Transverse colon (tissue), 4 donors: Measurements from ENCODE around the gene TGM3. TPM values are rescaled to one million over a fixed set of nuclear protein-coding genes. Genes with fewer than 3 reads are reported as not detected.

ENCODE experiments used
- DNase-seq: peaks from one replicate; pipeline ENCODE4 v3.0.0-alpha.2; 2019
- H3K27ac ChIP-seq, 4 donors: fragments of 200-600 bp; sonication (generic); 2 replicates each; pipeline ENCODE4 v1.5.1; 2016 to 2018; ENCODE audit warnings: inconsistent platforms in 4 of 4
- H3K27me3 ChIP-seq: fragments of 200-600 bp; sonication (generic); 2 replicates; pipeline ENCODE4 v1.5.1; 2017; ENCODE audit warnings: inconsistent platforms
- H3K36me3 ChIP-seq, 4 donors: fragments of 200-600 bp; sonication (generic); 2 replicates each; pipeline ENCODE4 v1.5.1; 2017 to 2019; ENCODE audit warnings: inconsistent platforms in 4 of 4
- H3K4me1 ChIP-seq, 4 donors: fragments of 200-600 bp; sonication (generic); 2 replicates each; pipeline ENCODE4 v1.5.1; 2017 to 2020; ENCODE audit warnings: inconsistent platforms in 4 of 4
- H3K4me3 ChIP-seq, 4 donors: fragments of 200-600 bp; sonication (generic); 1 replicate in 1 of 4; 2 replicates in 3 of 4; pipeline versions ENCODE4 v1.5.1 to v1.6.1; 2017 to 2019; ENCODE audit warnings: inconsistent platforms in 4 of 4
- H3K9me3 ChIP-seq, 2 donors: fragments of 200-600 bp; sonication (generic); 2 replicates each; pipeline ENCODE4 v1.5.1; 2017 to 2019; ENCODE audit warnings: inconsistent platforms in 2 of 2
- EP300 ChIP-seq: sonication (generic); formaldehyde crosslinking; IDR thresholded peaks from one replicate; pipeline ENCODE4 v1.6.1; 2017; ENCODE audit warnings: antibody characterized with exemption, low read depth
- POLR2A ChIP-seq: fragments of 450-650 bp; IDR thresholded peaks from one replicate; pipeline ENCODE4 v1.6.1; 2016; ENCODE audit warnings: antibody characterized with exemption, mild to moderate bottlenecking, moderate library complexity
- POLR2AphosphoS5 ChIP-seq, 3 donors: sonication (generic); formaldehyde crosslinking; IDR thresholded peaks; one replicate each; pipeline ENCODE4 v1.6.1; 2016; ENCODE audit warnings: antibody characterized with exemption in 3 of 3
- WGBS, 2 donors: methylation state at CpG; one replicate each; pipeline ENCODE4 v1.1.5; 2018; ENCODE audit warnings: low coverage in 1 of 2; 5-methylcytosine and 5-hydroxymethylcytosine counted together
- in situ Hi-C, 4 donors: fragments of 200-750 bp; cut with MboI; loops; one replicate each; pipeline versions ENCODE4 v1.15.0 to v1.15.1; 2017; ENCODE audit warnings: low sequenced_read_pairs in 3 of 4, low pct_ligation_motif_present in 1 of 4, low pct_unique_long_range_greater_than_20kb in 1 of 4
- intact Hi-C: fragments of 100-400 bp; cut with DNase I; formaldehyde crosslinking; loops from one replicate; pipeline ENCODE4 v1.15.1; 2023; ENCODE audit warnings: low total_unique reads
- total RNA-seq, 4 donors: library from RNA; depleted of rRNA; stranded (reverse); fragments of >200 nt; gene quantifications; one replicate each; pipeline ENCODE4 v1.1.0, GENCODE V29; 2016
- TF ChIP-seq, protein P1 (sequence below), 5 experiments: fragments of 200-600 bp in 3 of 5; fragments of 450-650 bp in 2 of 5; sonication (generic) in 3 of 5; IDR thresholded peaks; 1 replicate in 2 of 5; 2 replicates in 3 of 5; pipeline ENCODE4 v1.5.1; 2016 to 2017; ENCODE audit warnings: antibody characterized with exemption in 5 of 5, inconsistent platforms in 3 of 5, mild to moderate bottlenecking in 2 of 5, moderate library complexity in 1 of 5

TGM3 gene
- total RNA-seq, 4 donors from 2014 or later: 0.14 TPM; not detected in 3

DNA sequence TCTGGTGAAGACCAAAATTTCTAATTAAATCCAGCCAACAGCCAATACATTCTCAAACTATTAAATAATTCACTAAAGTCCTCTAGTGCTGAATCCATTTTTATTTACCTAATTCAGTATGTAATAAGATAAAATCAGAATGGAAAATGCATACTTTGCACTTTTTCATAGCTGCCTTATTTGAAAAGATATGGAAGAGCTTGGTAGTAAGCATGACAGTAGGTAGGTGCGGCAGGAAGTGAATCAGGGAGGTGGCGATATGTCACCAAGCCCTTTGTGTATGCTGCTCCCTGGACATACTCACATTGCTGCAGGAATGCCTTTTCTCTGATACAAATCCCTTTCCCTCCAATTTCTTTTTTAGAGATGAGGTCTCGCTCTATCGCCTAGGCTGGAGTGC is 10.2 kb upstream of the TGM3 start:
- no peaks in the 10 kb centered on the region for H3K9me3 ChIP-seq
- H3K36me3 ChIP-seq: no peaks in the 10 kb centered on the region
- intact Hi-C loops: no loop called here
- in situ Hi-C loops: no loop called here
- peaks cover 0 to 3% (median 0%) of the 10 kb centered on the region in 4 donors for H3K4me1 ChIP-seq
- TF ChIP-seq POLR2A (no peak), POLR2AphosphoS5 (IDR thresholded peaks at IDR 0.05) (no peak), EP300 (no peak)
- TF ChIP-seq, protein P1, sequence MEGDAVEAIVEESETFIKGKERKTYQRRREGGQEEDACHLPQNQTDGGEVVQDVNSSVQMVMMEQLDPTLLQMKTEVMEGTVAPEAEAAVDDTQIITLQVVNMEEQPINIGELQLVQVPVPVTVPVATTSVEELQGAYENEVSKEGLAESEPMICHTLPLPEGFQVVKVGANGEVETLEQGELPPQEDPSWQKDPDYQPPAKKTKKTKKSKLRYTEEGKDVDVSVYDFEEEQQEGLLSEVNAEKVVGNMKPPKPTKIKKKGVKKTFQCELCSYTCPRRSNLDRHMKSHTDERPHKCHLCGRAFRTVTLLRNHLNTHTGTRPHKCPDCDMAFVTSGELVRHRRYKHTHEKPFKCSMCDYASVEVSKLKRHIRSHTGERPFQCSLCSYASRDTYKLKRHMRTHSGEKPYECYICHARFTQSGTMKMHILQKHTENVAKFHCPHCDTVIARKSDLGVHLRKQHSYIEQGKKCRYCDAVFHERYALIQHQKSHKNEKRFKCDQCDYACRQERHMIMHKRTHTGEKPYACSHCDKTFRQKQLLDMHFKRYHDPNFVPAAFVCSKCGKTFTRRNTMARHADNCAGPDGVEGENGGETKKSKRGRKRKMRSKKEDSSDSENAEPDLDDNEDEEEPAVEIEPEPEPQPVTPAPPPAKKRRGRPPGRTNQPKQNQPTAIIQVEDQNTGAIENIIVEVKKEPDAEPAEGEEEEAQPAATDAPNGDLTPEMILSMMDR (IDR thresholded peaks at IDR 0.05): no peak
- no peak for DNase-seq
- no peaks in the 10 kb centered on the region for H3K27me3 ChIP-seq
- no peak overlapping the region for H3K27ac ChIP-seq
- no peak overlapping the region for H3K4me3 ChIP-seq
- 90 to 96% methylated on average over 4 of the region's 4 CpGs for whole genome bisulfite sequencing, 2 donors

DNA sequence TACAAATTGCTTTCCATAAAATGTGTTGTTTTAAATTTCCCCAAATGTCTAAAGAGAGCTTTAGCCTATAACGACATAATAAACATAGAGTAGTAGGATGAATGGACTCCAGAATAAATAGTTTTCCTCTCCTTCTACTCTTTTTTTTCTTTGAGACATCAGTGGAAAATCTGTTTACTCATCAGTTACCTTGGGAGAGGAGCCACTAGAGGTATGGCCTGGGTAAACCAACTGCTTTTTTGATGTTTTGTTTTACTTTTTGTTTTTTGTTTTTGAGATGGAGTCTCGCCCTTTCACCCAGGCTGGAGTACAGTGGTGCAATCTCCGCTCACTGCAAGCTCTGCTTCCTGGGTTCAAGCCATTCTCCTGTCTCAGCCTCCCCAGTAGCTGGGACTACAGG is 8.3 kb upstream of the TGM3 start:
- Histone ChIP-seq H3K9me3 (no peaks in the 10 kb centered on the region), H3K27me3 (no peaks in the 10 kb centered on the region), H3K27ac (no peak overlapping the region), H3K4me3 (no peak overlapping the region), H3K4me1 (peaks cover 0 to 3% (median 0%) of the 10 kb centered on the region in 4 donors), H3K36me3 (no peaks in the 10 kb centered on the region)
- in situ Hi-C loops (no loop called here), intact Hi-C loops (no loop called here)
- 85 to 93% methylated on average over 3 of the region's 3 CpGs for WGBS, 2 donors
- no peak for DNase-seq
- TF ChIP-seq POLR2A: no peak
- no peak for TF ChIP-seq POLR2AphosphoS5 (IDR thresholded peaks at IDR 0.05)
- TF ChIP-seq EP300: no peak
- TF ChIP-seq, protein P1 (IDR thresholded peaks at IDR 0.05): no peak

DNA sequence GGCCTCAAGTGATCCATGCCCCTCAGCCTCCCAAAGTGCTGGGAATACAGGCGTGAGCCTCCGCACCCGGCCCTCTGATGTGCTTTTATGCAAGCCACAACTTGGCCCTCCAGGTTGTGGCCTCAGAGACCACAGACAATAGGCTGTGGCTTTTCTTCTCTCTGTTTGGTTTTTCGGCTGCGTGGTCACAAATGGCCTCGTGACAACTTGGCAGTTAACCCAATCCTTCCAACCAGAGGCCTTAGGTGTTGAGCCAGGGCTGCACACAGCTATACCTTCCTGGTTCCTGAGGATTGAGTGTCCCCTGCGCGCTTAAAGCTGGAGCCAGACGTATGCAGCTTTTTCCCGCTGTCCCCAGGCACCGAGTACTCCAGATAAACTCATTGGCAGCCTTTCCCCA is 6.3 kb upstream of the TGM3 start:
- DNase-seq: no peak
- TF ChIP-seq POLR2A (no peak), POLR2AphosphoS5 (IDR thresholded peaks at IDR 0.05) (no peak), EP300 (no peak)
- TF ChIP-seq, protein P1 (IDR thresholded peaks at IDR 0.05): no peak
- Histone ChIP-seq H3K27ac (no peak overlapping the region), H3K4me3 (no peak overlapping the region), H3K36me3 (no peaks in the 10 kb centered on the region), H3K4me1 (peaks cover 0 to 3% (median 0%) of the 10 kb centered on the region in 4 donors), H3K27me3 (no peaks in the 10 kb centered on the region), H3K9me3 (no peaks in the 10 kb centered on the region)
- in situ Hi-C loops (no loop called here), intact Hi-C loops (no loop called here)
- 37 to 48% methylated on average over 3 to 11 of the region's 11 CpGs for WGBS, 2 donors

DNA sequence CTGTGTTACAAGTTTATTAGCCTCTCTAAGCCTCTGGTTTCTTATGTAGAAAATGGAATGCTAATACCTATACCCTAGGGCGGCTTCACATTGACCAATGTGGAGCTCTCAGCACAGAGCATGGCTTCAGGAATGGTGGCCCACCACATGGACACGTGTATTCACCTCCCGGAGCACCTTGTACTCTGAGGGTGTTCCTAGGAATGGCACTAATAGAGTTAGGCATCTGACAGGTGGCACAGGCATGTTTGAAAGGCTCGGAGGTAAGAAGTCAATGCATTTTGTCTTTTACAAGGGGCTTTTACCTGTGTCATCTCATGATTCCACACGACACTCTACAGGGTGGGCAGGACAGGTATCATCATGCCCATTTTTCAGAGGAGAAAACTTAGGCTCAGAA is 5.3 kb upstream of the TGM3 start:
- Histone ChIP-seq H3K4me1 (peaks cover 0 to 3% (median 0%) of the 10 kb centered on the region in 4 donors), H3K27ac (no peak overlapping the region), H3K4me3 (no peak overlapping the region), H3K9me3 (no peaks in the 10 kb centered on the region), H3K27me3 (no peaks in the 10 kb centered on the region), H3K36me3 (no peaks in the 10 kb centered on the region)
- intact Hi-C loops (no loop called here), in situ Hi-C loops (no loop called here)
- TF ChIP-seq, protein P1 (IDR thresholded peaks at IDR 0.05): no peak
- TF ChIP-seq EP300 (no peak), POLR2A (no peak), POLR2AphosphoS5 (IDR thresholded peaks at IDR 0.05) (no peak)
- no peak for DNase-seq
- 95% methylated on average over 5 of the region's 5 CpGs; no CpG with 5 or more reads in 1 of the 2 donors for WGBS, 2 donors
